Kidney (tissue), 14 donors: Measurements from ENCODE around the gene LSAMP. TPM values are rescaled to one million over a fixed set of nuclear protein-coding genes. Genes with fewer than 3 reads are reported as not detected.

Experiments
- DNase-seq, 5 donors: peaks; one replicate each; pipeline ENCODE4 v3.0.0-alpha.2; 2013 to 2020
- FAIRE-seq: peaks from 2 replicates; lab custom pipeline; 2012; peaks lifted over from hg19 to GRCh38; lab: Jason Lieb, UNC
- H3K27ac ChIP-seq, 2 donors: one replicate each; pipeline ENCODE4 v1.7.0; 2013; ENCODE audit warnings: low read depth in 2 of 2, low read length in 2 of 2, inconsistent platforms in 1 of 2
- H3K27me3 ChIP-seq: one replicate; pipeline ENCODE4 v1.7.1; 2013; ENCODE audit warnings: low read length, inconsistent platforms; ENCODE audit not compliant: control insufficient read depth, insufficient read depth
- H3K36me3 ChIP-seq, 3 donors: one replicate each; pipeline versions ENCODE4 v1.7.0 to v1.7.1; 2013; ENCODE audit warnings: low read length in 3 of 3, control low read depth in 1 of 3, inconsistent platforms in 1 of 3; ENCODE audit not compliant: insufficient read depth in 3 of 3, control insufficient read depth in 2 of 3
- H3K4me1 ChIP-seq, 3 donors: one replicate each; pipeline versions ENCODE4 v1.7.0 to v1.7.1; 2013; ENCODE audit warnings: low read length in 3 of 3, inconsistent platforms in 1 of 3, low read depth in 1 of 3; ENCODE audit not compliant: control insufficient read depth in 2 of 3, insufficient read depth in 2 of 3
- H3K4me3 ChIP-seq, 3 donors: one replicate each; pipeline versions ENCODE4 v1.7.0 to v1.8.1; 2013; ENCODE audit warnings: low read length in 3 of 3, control low read depth in 1 of 3, inconsistent platforms in 1 of 3
- H3K9ac ChIP-seq, 3 donors: one replicate each; pipeline versions ENCODE4 v1.7.0 to v1.7.1; 2013; ENCODE audit warnings: low read length in 3 of 3, control low read depth in 1 of 3, inconsistent platforms in 1 of 3
- H3K9me3 ChIP-seq, 3 donors: one replicate each; pipeline versions ENCODE4 v1.7.0 to v1.7.1; 2013; ENCODE audit warnings: low read length in 3 of 3, control low read depth in 1 of 3, inconsistent platforms in 1 of 3; ENCODE audit not compliant: control insufficient read depth in 2 of 3, insufficient read depth in 1 of 3
- CTCF ChIP-seq: IDR thresholded peaks from 3 replicates; pipeline ENCODE4 v1.5.1; 2012; ENCODE audit warnings: mild to moderate bottlenecking, moderate library complexity, borderline replicate concordance; ENCODE audit not compliant: insufficient read depth; ENCODE audit errors: extremely low read depth
- intact Hi-C: fragments of 100-400 bp; cut with DNase I; formaldehyde crosslinking; loops from one replicate; pipeline ENCODE4 v1.11.1; 2022
- polyA plus RNA-seq: library from polyadenylated mRNA; stranded (reverse); fragments of 350-450 nt; fragmentation: Illumina TruSeq; extraction: RNeasy Lipid Tissue Mini Kit (QIAGEN cat#74804); gene quantifications from one replicate; pipeline ENCODE4 v1.2.3, GENCODE V29; 2014; ENCODE audit warnings: low read depth, low replicate concordance; ENCODE audit not compliant: insufficient read depth
- total RNA-seq: library from RNA; stranded (reverse); fragmentation: NEBNext Ultra II Directional; extraction: Animal tissue kit (Norgen Biotek cat#: 25700); gene quantifications from one replicate; pipeline ENCODE4 v1.2.1, GENCODE V29; 2021
- donor health status: control.
- donor health status: control.
- donor health status: control.
- donor health status: control.
- donor health status: control.
- donor health status: DM: yes; HTN: yes; CAD: no.
- donor health status: Normal renal cell carcinoma (clear cell type).

The LSAMP gene
- total and polyA plus RNA-seq, 2 donors from 2014 or later, result 1.4 to 3.5 TPM

- no peak overlapping the region for H3K4me3 ChIP-seq
- no peaks in the 10 kb centered on the region for H3K36me3 ChIP-seq
- intact Hi-C loops, result no loop called here
- H3K4me1 ChIP-seq, result no peaks in the 10 kb centered on the region
- DNase-seq (no peak), FAIRE-seq (no peak)
- no peak for TF ChIP-seq CTCF
- no peak overlapping the region for H3K27ac ChIP-seq
- no peaks in the 10 kb centered on the region for H3K27me3 ChIP-seq
- H3K9me3 ChIP-seq, result no peaks in the 10 kb centered on the region
- no peak overlapping the region for H3K9ac ChIP-seq
These were observed 203.6 kb downstream of the LSAMP start for GRCh38 chr3:116241677-116242076.

GRCh38 chr3:116240261-116240660 is 205.0 kb downstream of the LSAMP start:
- TF ChIP-seq CTCF, result no peak
- FAIRE-seq, result no peak
- H3K27me3 ChIP-seq, result no peaks in the 10 kb centered on the region
- H3K4me3 ChIP-seq, result no peak overlapping the region
- intact Hi-C loops, result no loop called here
- H3K9me3 ChIP-seq, result no peaks in the 10 kb centered on the region
- no peak for DNase-seq
- no peak overlapping the region for H3K27ac ChIP-seq
- no peaks in the 10 kb centered on the region for H3K36me3 ChIP-seq
- H3K4me1 ChIP-seq, result no peaks in the 10 kb centered on the region
- no peak overlapping the region for H3K9ac ChIP-seq

- intact Hi-C loops, result no loop called here
- Histone ChIP-seq H3K27ac (no peak overlapping the region), H3K27me3 (no peaks in the 10 kb centered on the region), H3K9me3 (no peaks in the 10 kb centered on the region), H3K36me3 (no peaks in the 10 kb centered on the region), H3K4me1 (no peaks in the 10 kb centered on the region), H3K4me3 (no peak overlapping the region), H3K9ac (no peak overlapping the region)
- DNase-seq (no peak), FAIRE-seq (no peak)
- TF ChIP-seq CTCF, result no peak
These were observed 206.3 kb downstream of the LSAMP start for GRCh38 chr3:116238846-116239565.
